Right hindlimb (tissue), 1 donor: ENCODE measurements around the gene LYZL1.
A peak's percentile ranks its signal among the peaks of the same experiment; 100 is the strongest.
"Not testable (repeated sequence)": the region's sequence is repeated elsewhere in the genome, so short reads cannot be mapped to it uniquely, and the experiment has no call there.

Experiments
- DNase-seq: peaks from one replicate; pipeline ENCODE4 v3.0.0-alpha.2; 2018

The LYZL1 gene

GRCh38 chr10:29337526-29337925 is 48.7 kb downstream of the LYZL1 start:
- not testable (repeated sequence) for DNase-seq

- DNase-seq = no peak
Observed at GRCh38 chr10:29343607-29344038, 54.8 kb downstream of the LYZL1 start.

GRCh38 chr10:29344073-29344820 is 55.4 kb downstream of the LYZL1 start:
- peak; percentile 81 for DNase-seq

GRCh38 chr10:29345144-29345909 is 56.5 kb downstream of the LYZL1 start:
- DNase-seq = no peak

GRCh38 chr10:29345910-29346209 is 57.0 kb downstream of the LYZL1 start:
- DNase-seq = no peak

- no peak for DNase-seq
Observed at GRCh38 chr10:29346296-29347001, 57.6 kb downstream of the LYZL1 start.

- no peak for DNase-seq
Observed at GRCh38 chr10:29348836-29349235, 60.0 kb downstream of the LYZL1 start.

- DNase-seq = no peak
Observed at GRCh38 chr10:29353305-29353704, 64.4 kb downstream of the LYZL1 start.

GRCh38 chr10:29353887-29354561 is 65.2 kb downstream of the LYZL1 start:
- no peak for DNase-seq

GRCh38 chr10:29355411-29355991 is 66.6 kb downstream of the LYZL1 start:
- no peak for DNase-seq

- DNase-seq = no peak
Observed at GRCh38 chr10:29356931-29357330, 68.1 kb downstream of the LYZL1 start.

- DNase-seq = no peak
Observed at GRCh38 chr10:29358010-29358616, 69.2 kb downstream of the LYZL1 start.

- DNase-seq = not testable (repeated sequence)
Observed at GRCh38 chr10:29360215-29360853, 71.5 kb downstream of the LYZL1 start.
